SK-N-MC (cell line): ENCODE results near the gene PLD1.

Experiments
- DNase-seq: peaks from one replicate; pipeline ENCODE4 v3.0.0-alpha.2; 2011; ENCODE audit warnings: low read depth, low spot score
- H3K27ac ChIP-seq: fragments of 200-600 bp; sonication (generic); 2 replicates; pipeline ENCODE4 v1.5.1; 2016; ENCODE audit warnings: mixed run types
- H3K36me3 ChIP-seq: fragments of 200-600 bp; sonication (generic); 2 replicates; pipeline ENCODE4 v1.6.1; 2017; ENCODE audit warnings: antibody characterized with exemption, low read length, mixed read lengths; ENCODE audit not compliant: insufficient read depth
- H3K4me3 ChIP-seq: fragments of 200-600 bp; sonication (generic); 2 replicates; pipeline ENCODE4 v1.5.1; 2016
- H3K9ac ChIP-seq: fragments of 200-600 bp; sonication (generic); 2 replicates; pipeline ENCODE4 v1.8.0; 2017; ENCODE audit warnings: mixed run types, mixed read lengths; ENCODE audit not compliant: insufficient read length
- H3K9me3 ChIP-seq: fragments of 200-600 bp; sonication (generic); 2 replicates; pipeline ENCODE4 v1.6.1; 2017; ENCODE audit warnings: low read depth, mild to moderate bottlenecking, antibody characterized with exemption, low read length, moderate library complexity, mixed read lengths
- EZH2 ChIP-seq: fragments of 200-600 bp; sonication (generic); IDR thresholded peaks from one replicate; pipeline ENCODE4 v1.6.1; 2017; ENCODE audit warnings: antibody characterized with exemption
- FOXP2 ChIP-seq: optimal IDR thresholded peaks from 2 replicates; pipeline ENCODE3; 2011; ENCODE audit warnings: mild to moderate bottlenecking, moderate library complexity; ENCODE audit not compliant: insufficient read depth; ENCODE audit errors: extremely low read length, control extremely low read depth
- POLR2AphosphoS5 ChIP-seq: IDR thresholded peaks from 2 replicates; pipeline ENCODE4 v1.6.1; 2012; ENCODE audit warnings: mild to moderate bottlenecking, low read depth, low read length, borderline replicate concordance

PLD1 gene

GRCh38 chr3:171832989-171833388 is 22.7 kb upstream of the PLD1 start:
- Histone ChIP-seq H3K27ac (no peak overlapping the region), H3K9ac (no peak overlapping the region), H3K36me3 (no peaks in the 10 kb centered on the region), H3K4me3 (no peak overlapping the region; the same call in 1 of the 2 replicates), H3K9me3 (no peaks in the 10 kb centered on the region)
- TF ChIP-seq FOXP2 (no peak), POLR2AphosphoS5 (no peak), EZH2 (no peak)
- no peak for DNase-seq

- no peaks in the 10 kb centered on the region for H3K36me3 ChIP-seq
- no peak overlapping the region for H3K9ac ChIP-seq
- H3K4me3 ChIP-seq, result no peak overlapping the region
- no peak for DNase-seq
- no peak for TF ChIP-seq FOXP2
- no peak for TF ChIP-seq POLR2AphosphoS5
- no peak for TF ChIP-seq EZH2
- H3K27ac ChIP-seq, result no peak overlapping the region
- H3K9me3 ChIP-seq, result no peaks in the 10 kb centered on the region
Measured at GRCh38 chr3:171831936-171832335, 21.7 kb upstream of the PLD1 start.

GRCh38 chr3:171830518-171830875 is 20.2 kb upstream of the PLD1 start:
- no peak overlapping the region for H3K9ac ChIP-seq
- no peak for DNase-seq
- H3K36me3 ChIP-seq, result no peaks in the 10 kb centered on the region
- no peak overlapping the region for H3K27ac ChIP-seq
- TF ChIP-seq FOXP2 (no peak), POLR2AphosphoS5 (no peak), EZH2 (no peak)
- H3K4me3 ChIP-seq, result no peak overlapping the region
- H3K9me3 ChIP-seq, result no peaks in the 10 kb centered on the region

GRCh38 chr3:171829841-171830517 is 19.7 kb upstream of the PLD1 start:
- no peaks in the 10 kb centered on the region for H3K9me3 ChIP-seq
- TF ChIP-seq EZH2 (no peak), POLR2AphosphoS5 (no peak), FOXP2 (no peak)
- H3K4me3 ChIP-seq, result no peak overlapping the region
- no peak for DNase-seq
- H3K9ac ChIP-seq, result no peak overlapping the region
- H3K27ac ChIP-seq, result no peak overlapping the region
- H3K36me3 ChIP-seq, result no peaks in the 10 kb centered on the region

- no peaks in the 10 kb centered on the region for H3K36me3 ChIP-seq
- no peak overlapping the region for H3K9ac ChIP-seq
- no peak for TF ChIP-seq FOXP2
- no peak for TF ChIP-seq EZH2
- TF ChIP-seq POLR2AphosphoS5, result no peak
- no peak overlapping the region for H3K4me3 ChIP-seq
- no peak overlapping the region for H3K27ac ChIP-seq
- H3K9me3 ChIP-seq, result no peaks in the 10 kb centered on the region
- DNase-seq, result no peak
Measured at GRCh38 chr3:171828902-171829770, 18.9 kb upstream of the PLD1 start.

GRCh38 chr3:171827836-171828458 is 17.7 kb upstream of the PLD1 start:
- no peak for DNase-seq
- no peaks in the 10 kb centered on the region for H3K9me3 ChIP-seq
- no peak for TF ChIP-seq FOXP2
- no peak for TF ChIP-seq POLR2AphosphoS5
- TF ChIP-seq EZH2, result no peak
- no peak overlapping the region for H3K9ac ChIP-seq
- H3K36me3 ChIP-seq, result no peaks in the 10 kb centered on the region
- no peak overlapping the region for H3K27ac ChIP-seq
- no peak overlapping the region for H3K4me3 ChIP-seq

GRCh38 chr3:171827385-171827784 is 17.1 kb upstream of the PLD1 start:
- Histone ChIP-seq H3K9ac (no peak overlapping the region), H3K36me3 (no peaks in the 10 kb centered on the region), H3K4me3 (no peak overlapping the region), H3K9me3 (no peaks in the 10 kb centered on the region), H3K27ac (no peak overlapping the region)
- no peak for DNase-seq
- no peak for TF ChIP-seq POLR2AphosphoS5
- no peak for TF ChIP-seq FOXP2
- no peak for TF ChIP-seq EZH2

- Histone ChIP-seq H3K27ac (no peak overlapping the region), H3K4me3 (no peak overlapping the region), H3K36me3 (no peaks in the 10 kb centered on the region), H3K9me3 (no peaks in the 10 kb centered on the region), H3K9ac (no peak overlapping the region)
- no peak for DNase-seq
- TF ChIP-seq EZH2, result no peak
- TF ChIP-seq POLR2AphosphoS5, result no peak
- no peak for TF ChIP-seq FOXP2
Measured at GRCh38 chr3:171825222-171825828, 15.0 kb upstream of the PLD1 start.
